HepG2 (cell line): ENCODE results near the gene NIP7. TPM values are rescaled to one million over a fixed set of nuclear protein-coding genes. Genes with fewer than 3 reads are reported as not detected.

Experiments used
- ARHGAP35 ChIP-seq: sonication (generic); formaldehyde crosslinking; IDR thresholded peaks from 2 replicates; pipeline ENCODE4 v1.9.0; 2022; ENCODE audit warnings: mild to moderate bottlenecking, inconsistent platforms, moderate library complexity, missing genetic modification reagents, borderline replicate concordance
- ASH2L ChIP-seq: fragments of 300-600, 200-600 bp; sonication (generic); IDR thresholded peaks from 2 replicates; pipeline ENCODE4 v1.7.0; 2017; ENCODE audit warnings: low read depth, mild to moderate bottlenecking, moderate library complexity, mixed read lengths, low read length; ENCODE audit not compliant: insufficient read length
- CBX1 ChIP-seq: IDR thresholded peaks from one replicate; pipeline ENCODE4 v1.6.1; 2016; ENCODE audit warnings: antibody characterized with exemption, low read depth
- CHD2 ChIP-seq: IDR thresholded peaks from 2 replicates; pipeline ENCODE4 v1.6.1; 2011; ENCODE audit warnings: low read depth, low read length, improper control_type of control experiment
- GTF2F1 ChIP-seq: fragments of 150-350 bp; IDR thresholded peaks from 2 replicates; pipeline ENCODE4 v1.6.1; 2014; ENCODE audit warnings: low read length
- HDAC6 ChIP-seq: fragments of 200-600 bp; sonication (generic); IDR thresholded peaks from 2 replicates; pipeline ENCODE4 v1.7.0; 2017; ENCODE audit warnings: mild to moderate bottlenecking, antibody characterized with exemption, low read length, low read depth
- HES4 ChIP-seq: sonication (generic); formaldehyde crosslinking; IDR thresholded peaks from 2 replicates; pipeline ENCODE4 v1.9.0; 2021; ENCODE audit warnings: mild to moderate bottlenecking, missing genetic modification reagents, borderline replicate concordance
- LCORL ChIP-seq, 2 experiments: fragments of 450-650 bp in 1 of 2; sonication (generic) in 1 of 2; formaldehyde crosslinking in 1 of 2; IDR thresholded peaks; 2 replicates each; pipeline versions ENCODE4 v1.5.0 to v1.6.1; 2017 to 2020; ENCODE audit warnings: antibody characterized with exemption in 1 of 2, missing genetic modification reagents in 1 of 2
- NRL ChIP-seq: sonication (generic); formaldehyde crosslinking; IDR thresholded peaks from 2 replicates; pipeline ENCODE4 v1.5.0; 2020; ENCODE audit warnings: missing genetic modification reagents, mild to moderate bottlenecking, moderate library complexity, borderline replicate concordance
- POLR2A ChIP-seq, 2 experiments: IDR thresholded peaks; 2 replicates each; pipeline ENCODE4 v1.6.1; 2011; ENCODE audit warnings: low read depth in 2 of 2, low read length in 2 of 2, mild to moderate bottlenecking in 1 of 2, moderate library complexity in 1 of 2; ENCODE audit not compliant: insufficient read depth in 1 of 2
- POLR2G ChIP-seq: fragments of 200-400 bp; formaldehyde crosslinking; IDR thresholded peaks from 2 replicates; pipeline ENCODE4 v1.6.1; 2018; ENCODE audit warnings: mild to moderate bottlenecking, low read depth, low read length, moderate library complexity
- RBM39 ChIP-seq: fragments of 200-400 bp; formaldehyde crosslinking; IDR thresholded peaks from one replicate; pipeline ENCODE4 v1.6.1; 2018; ENCODE audit warnings: antibody characterized with exemption, mild to moderate bottlenecking, low read depth, low read length; ENCODE audit not compliant: poor library complexity, severe bottlenecking
- SP140L ChIP-seq: sonication (generic); formaldehyde crosslinking; IDR thresholded peaks from 2 replicates; pipeline ENCODE4 v1.4.0; 2020; ENCODE audit warnings: missing genetic modification reagents, borderline replicate concordance
- ZC3H4 ChIP-seq: sonication (generic); formaldehyde crosslinking; IDR thresholded peaks from 2 replicates; pipeline ENCODE4 v1.4.0; 2020; ENCODE audit warnings: missing genetic modification reagents, borderline replicate concordance
- ZNF260 ChIP-seq: sonication (generic); formaldehyde crosslinking; IDR thresholded peaks from 2 replicates; pipeline ENCODE4 v1.4.0; 2020; ENCODE audit warnings: missing genetic modification reagents, low read depth, mild to moderate bottlenecking, borderline replicate concordance
- ZNF589 ChIP-seq: sonication (generic); formaldehyde crosslinking; conservative IDR thresholded peaks from 2 replicates; pipeline ENCODE4 v1.8.0; 2022; ENCODE audit warnings: mild to moderate bottlenecking, moderate library complexity, missing genetic modification reagents
- ZNF709 ChIP-seq: sonication (generic); formaldehyde crosslinking; IDR thresholded peaks from 2 replicates; pipeline ENCODE4 v1.5.0; 2020; ENCODE audit warnings: mild to moderate bottlenecking, missing genetic modification reagents
- ZNF772 ChIP-seq: sonication (generic); formaldehyde crosslinking; IDR thresholded peaks from 2 replicates; pipeline ENCODE4 v1.5.0; 2020; ENCODE audit warnings: mild to moderate bottlenecking, missing genetic modification reagents
- ZNF776 ChIP-seq: sonication (generic); formaldehyde crosslinking; IDR thresholded peaks from 2 replicates; pipeline ENCODE4 v1.4.0; 2020; ENCODE audit warnings: mild to moderate bottlenecking, missing genetic modification reagents
- ZSCAN29 ChIP-seq: sonication (generic); formaldehyde crosslinking; conservative IDR thresholded peaks from 2 replicates; pipeline ENCODE4 v1.4.0; 2020; ENCODE audit warnings: mild to moderate bottlenecking, missing genetic modification reagents
- polyA plus RNA-seq, 8 experiments: library from polyadenylated mRNA; depleted of rRNA in 3 of 8; stranded (reverse) in 7 of 8; unstranded in 1 of 8; fragments of >200 nt; fragmentation: Illumina TruSeq in 4 of 8; extraction: Trizol in 4 of 8; gene quantifications; 2 replicates each; pipeline versions ENCODE4 v1.2.1 to v1.2.3, GENCODE V29; 2011 to 2016; ENCODE audit warnings: low read depth in 4 of 8, missing spikeins in 1 of 8, mixed read lengths in 1 of 8; ENCODE audit not compliant: insufficient read depth in 1 of 8
- total RNA-seq, 5 experiments: library from RNA; depleted of rRNA; stranded (reverse); fragments of >200 nt; fragmentation: Illumina TruSeq; extraction: Trizol; gene quantifications; 2 replicates each; pipeline ENCODE4 v1.2.3, GENCODE V29; 2016; ENCODE audit warnings: low read depth in 1 of 5
- TF ChIP-seq, protein P1 (sequence below): sonication (generic); formaldehyde crosslinking; IDR thresholded peaks from 2 replicates; pipeline ENCODE4 v1.5.1; 2020; ENCODE audit warnings: mild to moderate bottlenecking, missing genetic modification reagents, borderline replicate concordance
- TF ChIP-seq, protein P2 (sequence below): sonication (generic); formaldehyde crosslinking; IDR thresholded peaks from 2 replicates; pipeline ENCODE4 v1.4.0; 2020; ENCODE audit warnings: missing genetic modification reagents, low read depth, mild to moderate bottlenecking, borderline replicate concordance
- TF ChIP-seq, protein P3 (sequence below): sonication (generic); formaldehyde crosslinking; IDR thresholded peaks from 2 replicates; pipeline ENCODE4 v1.4.0; 2020; ENCODE audit warnings: missing genetic modification reagents, borderline replicate concordance

Gene NIP7
- total and polyA plus RNA-seq, 2 of the 13 experiments (the other 11 are each of a cell fraction or from before 2014, with no cell fraction given): 15.3 to 114 TPM

- no peak for TF ChIP-seq ZNF772 (CRISPR knock-in tag)
- TF ChIP-seq ZNF776 (CRISPR knock-in tag): no peak
- TF ChIP-seq ZSCAN29: no peak
- no peak for TF ChIP-seq HDAC6
- no peak for TF ChIP-seq ZNF709
- no peak for TF ChIP-seq SP140L (CRISPR knock-in tag)
- TF ChIP-seq, protein P1, sequence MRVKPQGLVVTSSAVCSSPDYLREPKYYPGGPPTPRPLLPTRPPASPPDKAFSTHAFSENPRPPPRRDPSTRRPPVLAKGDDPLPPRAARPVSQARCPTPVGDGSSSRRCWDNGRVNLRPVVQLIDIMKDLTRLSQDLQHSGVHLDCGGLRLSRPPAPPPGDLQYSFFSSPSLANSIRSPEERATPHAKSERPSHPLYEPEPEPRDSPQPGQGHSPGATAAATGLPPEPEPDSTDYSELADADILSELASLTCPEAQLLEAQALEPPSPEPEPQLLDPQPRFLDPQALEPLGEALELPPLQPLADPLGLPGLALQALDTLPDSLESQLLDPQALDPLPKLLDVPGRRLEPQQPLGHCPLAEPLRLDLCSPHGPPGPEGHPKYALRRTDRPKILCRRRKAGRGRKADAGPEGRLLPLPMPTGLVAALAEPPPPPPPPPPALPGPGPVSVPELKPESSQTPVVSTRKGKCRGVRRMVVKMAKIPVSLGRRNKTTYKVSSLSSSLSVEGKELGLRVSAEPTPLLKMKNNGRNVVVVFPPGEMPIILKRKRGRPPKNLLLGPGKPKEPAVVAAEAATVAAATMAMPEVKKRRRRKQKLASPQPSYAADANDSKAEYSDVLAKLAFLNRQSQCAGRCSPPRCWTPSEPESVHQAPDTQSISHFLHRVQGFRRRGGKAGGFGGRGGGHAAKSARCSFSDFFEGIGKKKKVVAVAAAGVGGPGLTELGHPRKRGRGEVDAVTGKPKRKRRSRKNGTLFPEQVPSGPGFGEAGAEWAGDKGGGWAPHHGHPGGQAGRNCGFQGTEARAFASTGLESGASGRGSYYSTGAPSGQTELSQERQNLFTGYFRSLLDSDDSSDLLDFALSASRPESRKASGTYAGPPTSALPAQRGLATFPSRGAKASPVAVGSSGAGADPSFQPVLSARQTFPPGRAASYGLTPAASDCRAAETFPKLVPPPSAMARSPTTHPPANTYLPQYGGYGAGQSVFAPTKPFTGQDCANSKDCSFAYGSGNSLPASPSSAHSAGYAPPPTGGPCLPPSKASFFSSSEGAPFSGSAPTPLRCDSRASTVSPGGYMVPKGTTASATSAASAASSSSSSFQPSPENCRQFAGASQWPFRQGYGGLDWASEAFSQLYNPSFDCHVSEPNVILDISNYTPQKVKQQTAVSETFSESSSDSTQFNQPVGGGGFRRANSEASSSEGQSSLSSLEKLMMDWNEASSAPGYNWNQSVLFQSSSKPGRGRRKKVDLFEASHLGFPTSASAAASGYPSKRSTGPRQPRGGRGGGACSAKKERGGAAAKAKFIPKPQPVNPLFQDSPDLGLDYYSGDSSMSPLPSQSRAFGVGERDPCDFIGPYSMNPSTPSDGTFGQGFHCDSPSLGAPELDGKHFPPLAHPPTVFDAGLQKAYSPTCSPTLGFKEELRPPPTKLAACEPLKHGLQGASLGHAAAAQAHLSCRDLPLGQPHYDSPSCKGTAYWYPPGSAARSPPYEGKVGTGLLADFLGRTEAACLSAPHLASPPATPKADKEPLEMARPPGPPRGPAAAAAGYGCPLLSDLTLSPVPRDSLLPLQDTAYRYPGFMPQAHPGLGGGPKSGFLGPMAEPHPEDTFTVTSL (CRISPR knock-in tag): no peak
- TF ChIP-seq LCORL (IDR thresholded peaks at IDR 0.05): no peak
- 0 out of 2 replicates have a peak, but pooled peaks have one; percentile 28 for TF ChIP-seq LCORL (CRISPR knock-in tag; IDR thresholded peaks at IDR 0.05)
- no peak for TF ChIP-seq ZNF589 (CRISPR knock-in tag)
- no peak for TF ChIP-seq ASH2L
- TF ChIP-seq GTF2F1: no peak
- 0 out of 2 replicates have a peak, but pooled peaks have one; percentile 15 for TF ChIP-seq POLR2G
- TF ChIP-seq, protein P2, sequence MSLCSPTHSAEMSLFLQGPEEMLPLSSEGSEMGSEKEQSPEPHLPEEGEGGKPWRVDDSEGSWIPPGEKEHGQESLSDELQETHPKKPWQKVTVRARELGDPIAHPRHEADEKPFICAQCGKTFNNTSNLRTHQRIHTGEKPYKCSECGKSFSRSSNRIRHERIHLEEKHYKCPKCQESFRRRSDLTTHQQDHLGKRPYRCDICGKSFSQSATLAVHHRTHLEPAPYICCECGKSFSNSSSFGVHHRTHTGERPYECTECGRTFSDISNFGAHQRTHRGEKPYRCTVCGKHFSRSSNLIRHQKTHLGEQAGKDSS (CRISPR knock-in tag): no peak
- TF ChIP-seq CHD2: no peak
- TF ChIP-seq NRL: no peak
- TF ChIP-seq ZC3H4 (CRISPR knock-in tag): no peak
- peak in 1 of 2 experiments; percentile 8; a peak in 1 of 4 replicates for TF ChIP-seq POLR2A (IDR thresholded peaks at IDR 0.05; ENCODE audit: insufficient read depth in 1 of 2, low read depth in 2 of 2, low read length in 2 of 2)
- TF ChIP-seq RBM39: peak; percentile 3
- TF ChIP-seq ARHGAP35 (CRISPR knock-in tag): no peak
- no peak for TF ChIP-seq CBX1
- no peak for TF ChIP-seq ZNF260 (CRISPR knock-in tag)
- TF ChIP-seq HES4 (CRISPR knock-in tag): no peak
- TF ChIP-seq, protein P3, sequence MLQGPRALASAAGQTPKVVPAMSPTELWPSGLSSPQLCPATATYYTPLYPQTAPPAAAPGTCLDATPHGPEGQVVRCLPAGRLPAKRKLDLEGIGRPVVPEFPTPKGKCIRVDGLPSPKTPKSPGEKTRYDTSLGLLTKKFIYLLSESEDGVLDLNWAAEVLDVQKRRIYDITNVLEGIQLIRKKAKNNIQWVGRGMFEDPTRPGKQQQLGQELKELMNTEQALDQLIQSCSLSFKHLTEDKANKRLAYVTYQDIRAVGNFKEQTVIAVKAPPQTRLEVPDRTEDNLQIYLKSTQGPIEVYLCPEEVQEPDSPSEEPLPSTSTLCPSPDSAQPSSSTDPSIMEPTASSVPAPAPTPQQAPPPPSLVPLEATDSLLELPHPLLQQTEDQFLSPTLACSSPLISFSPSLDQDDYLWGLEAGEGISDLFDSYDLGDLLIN (CRISPR knock-in tag): no peak
These were observed 15.5 kb upstream of the NIP7 start (continued) for GRCh38 chr16:69324013-69324531.
